ENCODE results near the gene NQO1. TPM values are rescaled to one million over a fixed set of nuclear protein-coding genes. Genes with fewer than 3 reads are reported as not detected.
A peak's percentile ranks its signal among the peaks of the same experiment; 100 is the strongest.

The NQO1 gene
- total RNA-seq = 1 to 10 TPM; 7.6 to 8.1 TPM

- Mint-ChIP-seq H3K4me3 (peak within 1 kb of the TSS; percentile 98), H3K27ac (peak within 1 kb of the TSS; percentile 97)
These were observed at the start of gene NQO1 for GRCh38 chr16:69726313-69727060. NQO1 (minus strand) TSS chr16:69726560; CDS start chr16:69726439, 121 bp downstream.

GRCh38 chr16:69775563-69775962 is 49.2 kb upstream of the NQO1 start:
- intact Hi-C loops (cut with micrococcal nuclease) = no loop called here
- CTCF ChIA-PET = interaction anchor here (1.2 kb wide), 1 partner anchor 21 kb away, joined by 4 read pairs; the partner anchor contains the start of gene NOB1
- ATAC-seq (no peak), DNase-seq (no peak)
- TF ChIP-seq CTCF (IDR thresholded peaks at IDR 0.05) = no peak
- Mint-ChIP-seq H3K9me3 (peaks cover 11% of the 10 kb centered on the region), H3K4me3 (no peak overlapping the region), H3K27ac (no peak overlapping the region), H3K4me1 (ENCODE audit: low read depth) (peaks cover 27% of the 10 kb centered on the region), H3K27me3 (no peaks in the 10 kb centered on the region), H3K36me3 (ENCODE audit: low read depth) (peaks cover 18% of the 10 kb centered on the region)
- POLR2A ChIA-PET = no interaction called here

More at GRCh38 chr16:69726313-69727060, at the start of gene NQO1:
- H3K4me1 Mint-ChIP-seq (ENCODE audit: low read depth) = peaks cover 22% of the 10 kb centered on the region
- no peaks in the 10 kb centered on the region for H3K36me3 Mint-ChIP-seq (ENCODE audit: low read depth)
- H3K9me3 Mint-ChIP-seq = no peaks in the 10 kb centered on the region
- ChIA-PET POLR2A (interaction anchor here (0.6 to 4.7 kb wide), 8 partner anchors 9 to 562 kb away, joined by 3 to 20 read pairs (median 4); partner anchors contain the start of genes NOB1 and WWP2), CTCF (interaction anchor here (3.4 to 4.8 kb wide), 2 partner anchors 17 to 28 kb away, joined by 28 to 31 read pairs; partner anchors contain the start of gene NOB1)
- DNase-seq = peak; percentile 96
- no peak for TF ChIP-seq CTCF (IDR thresholded peaks at IDR 0.05)
- no peaks in the 10 kb centered on the region for H3K27me3 Mint-ChIP-seq
- intact Hi-C loops (cut with micrococcal nuclease) = no loop called here
- ATAC-seq = peak; percentile 99

GRCh38 chr16:69773260-69773947 is 47.0 kb upstream of the NQO1 start:
- H3K4me3 Mint-ChIP-seq = no peak overlapping the region
- H3K27ac Mint-ChIP-seq = peak overlapping the region; percentile 37
- peaks cover 35% of the 10 kb centered on the region for H3K4me1 Mint-ChIP-seq (ENCODE audit: low read depth)
- ChIA-PET CTCF (interaction anchor here (1.2 to 1.4 kb wide), 4 partner anchors 9 to 19 kb away, joined by 3 to 4 read pairs (median 4); partner anchors contain the start of gene NOB1), POLR2A (interaction anchor here (1.3 to 1.6 kb wide), 2 partner anchors 10 to 12 kb away, joined by 3 to 7 read pairs; partner anchors contain the start of gene WWP2)
- no peak for TF ChIP-seq CTCF (IDR thresholded peaks at IDR 0.05)
- peaks cover 11% of the 10 kb centered on the region for H3K9me3 Mint-ChIP-seq
- DNase-seq = no peak
- no peak for ATAC-seq
- H3K36me3 Mint-ChIP-seq (ENCODE audit: low read depth) = peaks cover 18% of the 10 kb centered on the region
- intact Hi-C loops (cut with micrococcal nuclease) = no loop called here
- H3K27me3 Mint-ChIP-seq = no peaks in the 10 kb centered on the region

GRCh38 chr16:69771651-69771967 is 45.2 kb upstream of the NQO1 start:
- ATAC-seq (no peak), DNase-seq (no peak)
- intact Hi-C loops (cut with micrococcal nuclease) = no loop called here
- Mint-ChIP-seq H3K27me3 (no peaks in the 10 kb centered on the region), H3K36me3 (ENCODE audit: low read depth) (peaks cover 16% of the 10 kb centered on the region), H3K4me3 (no peak overlapping the region), H3K9me3 (peaks cover 11% of the 10 kb centered on the region), H3K27ac (peak overlapping the region; percentile 75), H3K4me1 (ENCODE audit: low read depth) (peaks cover 49% of the 10 kb centered on the region)
- ChIA-PET CTCF (interaction anchor here (1.1 to 1.9 kb wide), 3 partner anchors 22 to 63 kb away, joined by 3 to 4 read pairs (median 3); no protein-coding TSS in a partner anchor), POLR2A (interaction anchor here (0.8 to 1.0 kb wide), 2 partner anchors 17 to 389 kb away, joined by 3 to 4 read pairs; partner anchors contain the start of gene NOB1)
- TF ChIP-seq CTCF (IDR thresholded peaks at IDR 0.05) = no peak
